ENCODE results near the gene CA10. TPM values are rescaled to one million over a fixed set of nuclear protein-coding genes. Genes with fewer than 3 reads are reported as not detected.

Gene CA10
- total and polyA plus RNA-seq, 2 of the 4 experiments (the other 2 are of a cell fraction), result not detected

DNA sequence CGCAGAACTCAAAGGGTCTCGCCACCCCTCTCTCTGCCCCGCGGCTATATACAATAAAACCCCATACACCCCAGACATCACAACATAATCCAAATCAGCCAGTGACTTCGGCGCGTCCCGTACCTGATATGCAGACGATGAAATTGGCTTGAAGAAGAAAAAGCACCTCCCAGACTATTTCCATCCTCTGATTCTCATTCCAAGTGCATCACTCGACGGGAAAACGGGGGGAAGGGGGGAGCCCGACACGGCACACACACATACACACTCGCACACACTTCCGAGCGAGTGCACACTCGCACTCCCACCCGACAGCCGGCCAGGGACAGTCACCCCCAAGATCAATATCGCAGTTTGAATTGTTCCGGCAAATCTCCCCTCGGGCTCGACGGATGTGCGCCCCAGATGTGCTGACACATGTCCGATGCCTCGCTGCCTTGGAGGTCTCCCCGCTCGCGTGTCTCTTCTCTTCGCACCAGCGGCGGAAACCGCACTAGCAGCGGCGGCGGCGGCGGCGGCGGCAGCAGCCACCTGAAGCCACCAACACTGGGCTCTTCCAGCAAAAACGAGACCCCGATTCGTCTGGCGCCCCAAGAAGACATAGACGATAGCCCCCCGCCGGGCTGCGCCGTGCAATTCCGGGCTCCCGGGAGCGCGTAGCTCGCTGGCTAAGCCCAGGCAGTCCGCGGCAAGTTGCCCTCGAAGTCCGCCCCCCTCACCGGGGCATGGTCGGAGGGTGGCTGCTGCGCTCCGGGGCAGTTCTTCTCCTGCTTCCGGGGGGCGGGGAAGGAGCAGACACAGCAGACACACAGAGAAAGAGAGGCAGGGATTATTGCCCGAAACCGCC, 688 bp downstream of the CA10 start:
- intact Hi-C loops (cut with micrococcal nuclease) (no loop called here), in situ Hi-C loops (cut with MboI; ENCODE audit: low sequenced_read_pairs) (no loop called here), dilution Hi-C loops (cut with HindIII; ENCODE audit: low sequenced_read_pairs, unreplicated experiment) (no loop called here)
- no peak overlapping the region for H3K4me3 ChIP-seq (ENCODE audit: insufficient read depth, low read depth, low read length)
- no peak overlapping the region for H2AFZ ChIP-seq (replicated peaks; ENCODE audit: low read length, poor library complexity)
- no peak overlapping the region for H4K91ac ChIP-seq (ENCODE audit: insufficient read depth, low read depth, low read length)
- peaks cover 13% of the 10 kb centered on the region for H3K9me3 ChIP-seq (ENCODE audit: control insufficient read depth, insufficient read depth, low read length)
- no peak overlapping the region for H2BK20ac ChIP-seq (ENCODE audit: low read depth, low read length)
- no peak for DNase-seq
- no peak overlapping the region for H4K5ac ChIP-seq (ENCODE audit: low read depth, low read length)
- H3K9me1 ChIP-seq (ENCODE audit: insufficient read depth, low read length), result no peaks in the 10 kb centered on the region
- ChIA-PET POLR2A (ENCODE audit: unreplicated experiment) (no interaction called here), CTCF (no interaction called here)
- H3K4ac ChIP-seq (ENCODE audit: low read depth, low read length), result no peak overlapping the region
- H3K56ac ChIP-seq (ENCODE audit: extremely low read depth, insufficient read depth, low read length), result no peak overlapping the region
- no peaks in the 10 kb centered on the region for H3K79me1 ChIP-seq (ENCODE audit: low read depth in 1 of 2, low read length in 2 of 2)
- WGBS, 2 experiments (ENCODE audit: extremely low coverage in 2 of 2, insufficient read length in 1 of 2), result 4% methylated on average over 25 of the region's 68 CpGs; no CpG with 5 or more reads in 1 of the 2 experiments
- no peaks in the 10 kb centered on the region for H3K4me1 ChIP-seq (ENCODE audit: control insufficient read depth, insufficient read depth, low read length)
- H4K20me1 ChIP-seq (ENCODE audit: insufficient read depth, low read length), result no peaks in the 10 kb centered on the region
- no peak for ATAC-seq (ENCODE audit: low read depth)
- no peak overlapping the region for H3K18ac ChIP-seq (ENCODE audit: low read depth, low read length)
- H3K36me3 ChIP-seq (ENCODE audit: control insufficient read depth, insufficient read depth, low read length), result no peaks in the 10 kb centered on the region
- H3K9ac ChIP-seq (ENCODE audit: low read depth, low read length), result no peak overlapping the region
- no peak overlapping the region for H3K14ac ChIP-seq (replicated peaks; ENCODE audit: low read depth, low read length)
- no peak overlapping the region for H3K4me2 ChIP-seq (ENCODE audit: low read depth, low read length)
- H3K23ac ChIP-seq (ENCODE audit: low read depth, low read length), result no peak overlapping the region
- H2AK5ac ChIP-seq (ENCODE audit: low read depth, low read length), result no peak overlapping the region
- TF ChIP-seq MAZ (IDR thresholded peaks at IDR 0.05; ENCODE audit: borderline replicate concordance, low read depth, low read length), result no peak
- no peak for TF ChIP-seq SMC3 (IDR thresholded peaks at IDR 0.05; ENCODE audit: low read depth, low read length)
- no peak for TF ChIP-seq CEBPB (IDR thresholded peaks at IDR 0.05; ENCODE audit: low read depth, low read length)
- TF ChIP-seq RAD21 (IDR thresholded peaks at IDR 0.05; ENCODE audit: low read length), result no peak
- TF ChIP-seq BHLHE40 (IDR thresholded peaks at IDR 0.05; ENCODE audit: low read depth, low read length), result no peak
- no peak for TF ChIP-seq MAFK (IDR thresholded peaks at IDR 0.05; ENCODE audit: low read depth, low read length)
- TF ChIP-seq, protein P1, sequence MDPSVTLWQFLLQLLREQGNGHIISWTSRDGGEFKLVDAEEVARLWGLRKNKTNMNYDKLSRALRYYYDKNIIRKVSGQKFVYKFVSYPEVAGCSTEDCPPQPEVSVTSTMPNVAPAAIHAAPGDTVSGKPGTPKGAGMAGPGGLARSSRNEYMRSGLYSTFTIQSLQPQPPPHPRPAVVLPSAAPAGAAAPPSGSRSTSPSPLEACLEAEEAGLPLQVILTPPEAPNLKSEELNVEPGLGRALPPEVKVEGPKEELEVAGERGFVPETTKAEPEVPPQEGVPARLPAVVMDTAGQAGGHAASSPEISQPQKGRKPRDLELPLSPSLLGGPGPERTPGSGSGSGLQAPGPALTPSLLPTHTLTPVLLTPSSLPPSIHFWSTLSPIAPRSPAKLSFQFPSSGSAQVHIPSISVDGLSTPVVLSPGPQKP (IDR thresholded peaks at IDR 0.05; ENCODE audit: borderline replicate concordance, low read depth, low read length), result no peak
- no peak for TF ChIP-seq MXI1 (IDR thresholded peaks at IDR 0.05; ENCODE audit: borderline replicate concordance, low read depth, low read length)
- TF ChIP-seq RFX5 (IDR thresholded peaks at IDR 0.05; ENCODE audit: low read depth, low read length), result no peak
- TF ChIP-seq NFE2L2 (IDR thresholded peaks at IDR 0.05; ENCODE audit: low read depth, low read length), result no peak
- TF ChIP-seq, protein P2, sequence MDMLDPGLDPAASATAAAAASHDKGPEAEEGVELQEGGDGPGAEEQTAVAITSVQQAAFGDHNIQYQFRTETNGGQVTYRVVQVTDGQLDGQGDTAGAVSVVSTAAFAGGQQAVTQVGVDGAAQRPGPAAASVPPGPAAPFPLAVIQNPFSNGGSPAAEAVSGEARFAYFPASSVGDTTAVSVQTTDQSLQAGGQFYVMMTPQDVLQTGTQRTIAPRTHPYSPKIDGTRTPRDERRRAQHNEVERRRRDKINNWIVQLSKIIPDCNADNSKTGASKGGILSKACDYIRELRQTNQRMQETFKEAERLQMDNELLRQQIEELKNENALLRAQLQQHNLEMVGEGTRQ (IDR thresholded peaks at IDR 0.05; ENCODE audit: low read depth, low read length), result no peak
- no peak for TF ChIP-seq RCOR1 (IDR thresholded peaks at IDR 0.05; ENCODE audit: insufficient replicate concordance, low read length)
- TF ChIP-seq CHD1 (IDR thresholded peaks at IDR 0.05; ENCODE audit: low read depth, low read length), result no peak
- TF ChIP-seq, protein P3, sequence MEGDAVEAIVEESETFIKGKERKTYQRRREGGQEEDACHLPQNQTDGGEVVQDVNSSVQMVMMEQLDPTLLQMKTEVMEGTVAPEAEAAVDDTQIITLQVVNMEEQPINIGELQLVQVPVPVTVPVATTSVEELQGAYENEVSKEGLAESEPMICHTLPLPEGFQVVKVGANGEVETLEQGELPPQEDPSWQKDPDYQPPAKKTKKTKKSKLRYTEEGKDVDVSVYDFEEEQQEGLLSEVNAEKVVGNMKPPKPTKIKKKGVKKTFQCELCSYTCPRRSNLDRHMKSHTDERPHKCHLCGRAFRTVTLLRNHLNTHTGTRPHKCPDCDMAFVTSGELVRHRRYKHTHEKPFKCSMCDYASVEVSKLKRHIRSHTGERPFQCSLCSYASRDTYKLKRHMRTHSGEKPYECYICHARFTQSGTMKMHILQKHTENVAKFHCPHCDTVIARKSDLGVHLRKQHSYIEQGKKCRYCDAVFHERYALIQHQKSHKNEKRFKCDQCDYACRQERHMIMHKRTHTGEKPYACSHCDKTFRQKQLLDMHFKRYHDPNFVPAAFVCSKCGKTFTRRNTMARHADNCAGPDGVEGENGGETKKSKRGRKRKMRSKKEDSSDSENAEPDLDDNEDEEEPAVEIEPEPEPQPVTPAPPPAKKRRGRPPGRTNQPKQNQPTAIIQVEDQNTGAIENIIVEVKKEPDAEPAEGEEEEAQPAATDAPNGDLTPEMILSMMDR (conservative IDR thresholded peaks at IDR 0.05; ENCODE audit: low read depth, low read length), result no peak
- no peak for TF ChIP-seq POLR2A (IDR thresholded peaks at IDR 0.05; ENCODE audit: low read depth, low read length)
- TF ChIP-seq FOS (IDR thresholded peaks at IDR 0.05; ENCODE audit: low read depth, low read length), result no peak
- H4K8ac ChIP-seq (ENCODE audit: low read depth in 2 of 2, low read length in 2 of 2), result no peak overlapping the region
- BruUV-seq (replicated peaks), result no TSS peak
- H2BK5ac ChIP-seq (ENCODE audit: low read depth, low read length, poor library complexity, severe bottlenecking), result no peak overlapping the region
- H2AK9ac ChIP-seq (replicated peaks; ENCODE audit: low read depth, low read length, poor library complexity), result no peak overlapping the region
- no peaks in the 10 kb centered on the region for H3K27me3 ChIP-seq (ENCODE audit: control insufficient read depth, insufficient read depth, low read length)
- no peak overlapping the region for H2BK15ac ChIP-seq (ENCODE audit: low read depth, low read length)
- H2BK120ac ChIP-seq (ENCODE audit: low read depth, low read length), result no peak overlapping the region
- no peak overlapping the region for H3K27ac ChIP-seq (ENCODE audit: insufficient read depth, low read length)
